ENCODE measurements around the gene GNA12. TPM values are rescaled to one million over a fixed set of nuclear protein-coding genes. Genes with fewer than 3 reads are reported as not detected.
A peak's percentile ranks its signal among the peaks of the same experiment; 100 is the strongest.

Gene GNA12
- total RNA-seq, 4 donors from 2014 or later = 7.6 to 8.4 (median 8.1) TPM

GRCh38 chr7:2758673-2759616 is 85.2 kb downstream of the GNA12 start:
- no peak for ATAC-seq
- in situ Hi-C loops (cut with MboI; ENCODE audit: low sequenced_read_pairs in 4 of 4) = no loop called here
- no peaks in the 10 kb centered on the region for H3K27me3 ChIP-seq
- no peak overlapping the region for H3K4me3 ChIP-seq
- H3K4me1 ChIP-seq = peaks cover 45 to 51% of the 10 kb centered on the region in 2 donors
- H3K9me3 ChIP-seq = no peaks in the 10 kb centered on the region
- H3K27ac ChIP-seq = peak overlapping the region; percentile 79 to 86 (median 82)
- no peak for DNase-seq
- no peak for TF ChIP-seq CTCF (IDR thresholded peaks at IDR 0.05 in 4 of 5, conservative IDR thresholded peaks at IDR 0.05 in 1 of 5)
- no peak for TF ChIP-seq POLR2A (IDR thresholded peaks at IDR 0.05)
- intact Hi-C loops (cut with DNase I; ENCODE audit: low total_unique reads) = loop anchor here (2.0 kb wide), 1 partner anchor 20 kb away; no protein-coding TSS in a partner anchor
- H3K36me3 ChIP-seq = no peaks in the 10 kb centered on the region

- TF ChIP-seq CTCF (IDR thresholded peaks at IDR 0.05 in 4 of 5, conservative IDR thresholded peaks at IDR 0.05 in 1 of 5) (no peak), POLR2A (IDR thresholded peaks at IDR 0.05) (no peak)
- no peaks in the 10 kb centered on the region for H3K9me3 ChIP-seq
- DNase-seq (peak in 1 of 2 donors; percentile 57), ATAC-seq (peak; percentile 63 to 70)
- H3K27ac ChIP-seq = peak overlapping the region; percentile 75 to 86 (median 82)
- intact Hi-C loops (cut with DNase I; ENCODE audit: low total_unique reads) (loop anchor here (2.0 kb wide), 1 partner anchor 19 kb away; no protein-coding TSS in a partner anchor), in situ Hi-C loops (cut with MboI; ENCODE audit: low sequenced_read_pairs in 4 of 4) (no loop called here)
- no peaks in the 10 kb centered on the region for H3K27me3 ChIP-seq
- peaks cover 44 to 45% of the 10 kb centered on the region in 2 donors for H3K4me1 ChIP-seq
- peak overlapping the region in 3 of 4 donors; percentile 3 to 13 (median 7) for H3K4me3 ChIP-seq
- no peaks in the 10 kb centered on the region for H3K36me3 ChIP-seq
Measured at GRCh38 chr7:2757904-2758672, 86.0 kb downstream of the GNA12 start.

- DNase-seq = peak; percentile 75 to 80
- Histone ChIP-seq H3K27me3 (no peaks in the 10 kb centered on the region), H3K4me3 (peak overlapping the region in 3 of 4 donors; percentile 3 to 13 (median 7)), H3K36me3 (no peaks in the 10 kb centered on the region), H3K4me1 (peaks cover 44 to 45% of the 10 kb centered on the region in 2 donors), H3K27ac (peak overlapping the region; percentile 75 to 86 (median 82)), H3K9me3 (no peaks in the 10 kb centered on the region)
- TF ChIP-seq CTCF (IDR thresholded peaks at IDR 0.05 in 4 of 5, conservative IDR thresholded peaks at IDR 0.05 in 1 of 5) = no peak
- no peak for TF ChIP-seq POLR2A (IDR thresholded peaks at IDR 0.05)
- intact Hi-C loops (cut with DNase I; ENCODE audit: low total_unique reads) (no loop called here), in situ Hi-C loops (cut with MboI; ENCODE audit: low sequenced_read_pairs in 4 of 4) (no loop called here)
- peak; percentile 39 to 63 for ATAC-seq
Measured at GRCh38 chr7:2757361-2757903, 86.7 kb downstream of the GNA12 start.

GRCh38 chr7:2755531-2755930 is 88.6 kb downstream of the GNA12 start:
- peaks cover 30 to 33% of the 10 kb centered on the region in 2 donors for H3K4me1 ChIP-seq
- no peaks in the 10 kb centered on the region for H3K9me3 ChIP-seq
- H3K27ac ChIP-seq = no peak overlapping the region
- H3K27me3 ChIP-seq = no peaks in the 10 kb centered on the region
- no peak overlapping the region for H3K4me3 ChIP-seq
- in situ Hi-C loops (cut with MboI; ENCODE audit: low sequenced_read_pairs in 4 of 4) (no loop called here), intact Hi-C loops (cut with DNase I; ENCODE audit: low total_unique reads) (no loop called here)
- DNase-seq (no peak), ATAC-seq (no peak)
- H3K36me3 ChIP-seq = no peaks in the 10 kb centered on the region
- no peak for TF ChIP-seq CTCF (IDR thresholded peaks at IDR 0.05 in 4 of 5, conservative IDR thresholded peaks at IDR 0.05 in 1 of 5)
- TF ChIP-seq POLR2A (IDR thresholded peaks at IDR 0.05) = no peak
